CD4-positive, CD25-positive, alpha-beta regulatory T cell (primary cell): Measurements from ENCODE around the gene TSR2. TPM values are rescaled to one million over a fixed set of nuclear protein-coding genes. Genes with fewer than 3 reads are reported as not detected.

Source experiments
- polyA plus RNA-seq, 4 donors: library from polyadenylated mRNA; unstranded; fragments of 300-500 nt; fragmentation: Illumina TruSeq; gene quantifications; one replicate each; pipeline ENCODE4 v1.2.3, GENCODE V29; 2021
- total RNA-seq: library from RNA; stranded (reverse); gene quantifications from one replicate; pipeline ENCODE4 v1.2.3, GENCODE V29; 2022

TSR2 gene
- total and polyA plus RNA-seq, 5 donors from 2014 or later, result 42.0 to 83.0 (median 61.4) TPM

Other genes with a start within 250 kb of the TSR2 start
- not detected for gene WNK3, start 82.4 kb upstream of the TSR2 start, total RNA-seq
- under 1 TPM in 1 of 4 donors, not detected in 3; 0.06 TPM for gene WNK3, start 82.4 kb upstream of the TSR2 start, polyA plus RNA-seq
- not detected for gene FGD1, start 55.8 kb downstream of the TSR2 start, total RNA-seq
- gene FGD1, start 55.8 kb downstream of the TSR2 start, polyA plus RNA-seq, result 1 to 10 TPM in 1 of 4 donors, under 1 TPM in 3; 0.76 to 1.0 (median 0.85) TPM
- 38.5 TPM for gene GNL3L, start 89.8 kb downstream of the TSR2 start, total RNA-seq
- 10 to 100 TPM; 21.7 to 27.1 (median 23.5) TPM for gene GNL3L, start 89.8 kb downstream of the TSR2 start, polyA plus RNA-seq